Measurements from ENCODE around the gene CLCN7.

The CLCN7 gene

DNA sequence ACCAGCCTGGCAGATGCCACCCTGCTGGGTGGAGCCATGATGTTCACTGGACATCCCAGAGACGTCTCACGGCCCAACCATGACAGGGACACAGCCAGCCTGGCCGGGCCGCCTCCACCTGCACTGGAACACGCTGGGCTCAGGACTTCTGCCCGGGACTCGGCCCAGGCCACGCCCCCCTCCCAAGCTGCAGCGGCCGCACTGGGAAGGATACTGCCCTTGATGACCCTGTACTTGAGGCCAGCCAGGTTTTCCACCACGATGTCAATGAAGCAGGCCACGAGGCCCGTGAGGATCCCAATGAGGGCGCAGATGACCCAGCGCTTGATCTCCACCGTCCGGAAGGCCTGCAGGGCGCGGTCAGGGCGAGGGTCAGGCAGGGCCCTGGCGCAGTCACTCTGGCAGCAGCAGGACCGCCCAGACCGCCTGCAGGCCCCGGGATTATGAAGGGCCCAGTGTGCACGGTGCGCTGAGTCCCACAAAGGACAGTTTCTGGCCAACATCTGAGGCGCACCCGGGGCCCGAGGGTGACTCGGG is 14.2 kb downstream of the CLCN7 start:
- no peak for DNase-seq

DNA sequence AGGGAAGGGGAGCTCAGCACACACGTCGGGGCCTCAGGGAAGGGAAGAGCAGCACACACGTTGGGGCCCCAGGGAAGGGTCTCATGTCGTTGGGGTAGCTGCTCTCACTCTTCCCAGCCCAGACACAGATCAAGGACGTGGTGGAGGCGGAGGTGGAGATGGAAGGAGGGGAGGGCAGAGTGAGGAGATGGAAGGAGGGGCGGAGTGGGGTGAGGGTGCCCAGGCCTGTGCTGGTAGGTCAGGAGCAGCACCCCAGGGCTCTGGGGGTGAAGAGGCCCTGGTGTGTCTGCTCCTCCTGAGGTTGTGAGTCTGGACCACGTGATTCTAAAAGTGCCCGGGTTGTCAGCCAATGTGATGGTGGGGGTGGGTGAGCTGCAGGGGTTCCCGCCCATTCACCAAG is 14.9 kb downstream of the CLCN7 start:
- DNase-seq = no peak

DNA sequence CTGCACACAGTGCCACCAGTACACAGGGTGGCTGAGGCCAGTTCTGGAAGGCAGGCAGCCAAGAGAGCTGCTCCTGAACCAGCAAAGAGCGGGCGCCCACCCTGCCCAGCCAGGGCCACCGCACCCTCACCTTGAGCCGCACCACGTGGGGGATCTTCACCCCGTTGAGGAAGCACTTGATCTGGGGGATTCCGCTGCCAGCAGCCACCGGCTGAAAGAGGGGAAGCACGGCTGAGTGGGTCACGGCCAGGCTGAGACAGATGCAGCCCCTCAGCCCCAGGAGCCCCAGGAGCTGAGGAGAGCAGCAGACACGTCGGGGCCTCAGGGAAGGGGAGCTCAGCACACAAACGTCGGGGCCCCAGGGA is 15.9 kb downstream of the CLCN7 start:
- DNase-seq = no peak

DNA sequence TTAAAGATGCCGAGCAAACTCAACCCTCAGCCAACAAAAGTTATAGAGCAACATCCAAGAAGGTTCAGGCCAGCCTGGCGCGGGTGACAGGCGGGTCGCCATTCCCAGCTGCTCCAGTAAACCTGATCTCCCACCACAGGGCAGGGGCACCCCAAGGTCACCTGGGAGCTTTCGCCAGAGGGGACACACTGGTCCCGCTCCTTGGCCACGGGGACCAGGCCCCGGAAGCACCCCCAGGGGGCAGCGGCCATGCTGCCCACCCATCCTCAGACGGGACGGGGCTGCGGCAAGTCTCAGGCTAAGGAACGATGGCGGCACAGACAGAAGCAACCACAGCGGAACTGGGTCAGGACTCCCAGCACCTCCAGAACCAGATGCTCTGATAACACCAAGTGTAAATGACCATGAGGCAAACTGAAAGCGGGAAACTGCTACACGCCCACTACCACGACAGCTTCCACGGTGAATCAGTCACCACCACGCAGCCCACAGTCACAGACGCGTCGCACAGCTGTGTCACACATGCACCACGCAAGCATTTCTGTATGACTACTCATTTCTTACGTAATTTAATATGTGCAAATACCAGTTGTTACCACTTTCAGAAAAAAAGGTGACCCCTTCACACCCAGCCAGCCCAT is 16.4 kb downstream of the CLCN7 start:
- DNase-seq = no peak

DNA sequence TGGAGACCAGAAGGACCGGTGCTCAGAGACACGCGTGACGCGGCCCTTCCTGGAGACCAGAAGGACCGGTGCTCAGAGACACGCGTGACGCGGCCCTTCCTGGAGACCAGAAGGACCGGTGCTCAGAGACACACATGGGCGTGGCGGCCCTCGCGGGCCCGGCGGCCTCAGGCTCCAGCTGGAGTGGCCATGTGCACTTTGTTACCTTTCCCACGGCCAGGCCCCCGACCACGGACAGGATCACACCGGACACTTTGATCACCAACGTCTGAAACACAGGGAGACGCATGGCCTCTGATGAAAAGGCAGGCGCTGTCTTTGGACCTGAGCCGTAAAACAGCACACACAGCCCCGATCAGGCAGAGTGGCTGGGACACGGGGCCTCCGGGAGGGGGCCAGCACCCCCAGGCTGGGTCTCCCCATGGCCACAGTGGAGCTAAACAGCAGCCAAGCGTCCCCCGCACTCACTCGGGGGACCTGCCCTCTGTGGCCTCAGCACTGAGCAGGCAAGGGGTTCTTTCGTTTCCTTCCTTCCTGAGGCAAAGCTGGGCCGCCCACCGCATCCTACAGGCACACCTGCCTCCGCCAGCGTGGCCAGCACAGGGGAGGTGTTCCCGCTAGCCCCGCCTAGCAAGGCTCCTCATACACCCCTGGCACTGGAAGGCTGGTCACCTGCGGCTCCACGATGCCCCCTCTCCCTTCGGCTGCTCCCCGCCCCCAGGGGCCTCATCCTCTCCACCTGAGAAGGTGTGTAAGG is 17.2 kb downstream of the CLCN7 start:
- DNase-seq = no peak

DNA sequence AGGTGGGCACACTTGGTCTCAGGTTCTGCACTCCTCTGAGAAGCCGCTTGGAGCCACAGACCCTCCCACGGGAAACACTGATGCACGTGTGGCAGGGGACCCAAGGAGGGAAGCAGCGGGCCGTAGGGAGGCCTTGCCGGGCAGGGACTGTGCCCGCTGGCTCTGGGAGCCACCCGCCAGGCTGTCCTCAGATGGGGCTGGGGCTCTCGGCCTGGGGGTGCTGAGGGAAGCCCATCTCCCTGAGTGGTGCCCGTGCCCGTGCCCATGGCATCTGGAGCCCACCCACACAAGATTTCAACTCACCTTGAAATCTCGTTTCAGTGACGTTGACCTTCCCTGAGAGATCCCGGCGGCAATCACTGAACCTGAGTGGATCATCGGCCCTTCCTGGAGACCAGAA is 17.9 kb downstream of the CLCN7 start:
- no peak for DNase-seq

DNA sequence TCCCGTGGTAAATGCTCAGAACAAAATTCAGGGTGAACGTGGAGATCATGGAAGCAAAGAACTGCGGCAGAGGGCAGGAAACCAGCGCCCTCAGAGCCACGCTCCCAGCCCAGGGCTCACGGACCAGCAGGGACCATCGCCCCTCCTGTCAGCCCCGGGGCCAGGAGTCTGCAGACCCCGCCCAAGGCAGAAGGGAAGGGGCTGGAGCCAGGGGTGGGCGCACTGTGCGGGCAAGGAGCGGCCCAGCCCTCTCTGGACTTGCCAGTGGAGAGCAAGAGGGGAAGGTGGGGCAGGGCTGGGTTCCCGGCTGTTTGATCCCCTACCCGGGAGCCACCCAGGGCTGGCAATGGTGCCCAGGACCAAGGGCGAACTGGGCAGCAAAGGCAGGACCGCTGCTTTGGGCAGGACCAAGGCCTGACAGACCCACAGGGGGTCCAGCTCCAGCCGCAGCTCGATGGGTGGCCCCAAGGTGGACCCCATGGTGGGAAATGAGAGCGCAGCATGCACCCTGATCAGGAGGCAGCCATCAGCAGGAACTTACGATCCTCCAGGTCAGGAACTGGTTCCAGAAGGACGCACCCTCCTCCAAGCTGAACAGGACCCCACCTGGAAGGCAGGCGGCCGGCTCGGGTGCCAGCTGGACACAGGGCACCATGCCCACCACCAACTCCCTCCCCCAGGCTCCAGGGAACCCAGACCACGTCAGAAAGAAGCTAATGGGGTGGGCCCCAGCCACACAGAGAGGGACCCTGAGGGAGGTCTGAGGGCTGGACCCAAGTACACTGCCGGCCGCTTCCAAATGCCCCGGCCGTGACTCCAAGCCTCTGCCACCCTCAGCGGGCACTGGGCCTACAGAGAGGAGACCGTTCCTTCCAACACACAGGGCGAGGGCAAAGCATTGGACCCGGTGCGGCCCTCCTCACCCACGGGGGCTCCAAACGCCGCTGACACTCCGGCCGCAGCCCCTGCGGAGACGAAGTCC is 19.3 kb downstream of the CLCN7 start:
- no peak for DNase-seq

DNA sequence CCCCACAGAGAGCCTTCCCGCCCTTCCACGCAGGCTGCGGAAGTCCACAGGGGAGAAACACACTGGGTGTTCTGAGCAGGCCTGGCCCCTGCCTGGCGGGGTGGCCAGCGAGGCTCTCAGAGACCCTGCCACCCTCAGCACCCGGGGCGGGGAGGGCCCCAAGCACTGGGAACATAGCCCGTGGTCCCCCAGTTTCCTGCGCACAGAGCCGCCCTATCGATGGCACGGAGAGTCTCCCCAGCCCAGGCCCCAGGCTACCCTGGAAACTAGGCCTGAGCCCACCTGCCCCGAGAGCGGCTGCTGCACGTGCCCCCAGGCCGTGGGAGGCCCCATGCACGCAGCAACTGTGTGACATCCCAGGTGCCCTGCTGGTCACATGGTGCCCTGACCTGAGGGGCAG is 20.3 kb downstream of the CLCN7 start:
- no peak for DNase-seq

DNA sequence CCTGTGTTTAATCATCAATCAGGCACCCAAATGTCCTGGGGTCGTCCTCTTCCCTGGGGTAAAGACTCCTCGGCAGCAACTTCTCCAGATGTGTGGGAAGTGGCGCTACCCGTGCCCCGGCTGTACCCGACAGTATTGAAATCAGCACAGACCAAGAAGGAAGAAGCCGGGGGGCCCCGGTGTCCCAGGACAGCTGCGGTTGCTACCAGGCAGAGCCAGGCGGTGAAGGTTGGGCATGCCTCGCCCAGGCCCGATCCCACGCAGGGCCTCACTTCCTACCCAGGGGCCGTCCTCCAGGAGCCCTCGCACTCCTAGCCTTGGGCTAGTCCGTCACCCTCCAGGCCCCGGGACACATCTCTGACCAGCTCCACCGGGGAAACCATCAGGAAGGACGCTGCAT is 21.5 kb downstream of the CLCN7 start:
- DNase-seq = no peak

DNA sequence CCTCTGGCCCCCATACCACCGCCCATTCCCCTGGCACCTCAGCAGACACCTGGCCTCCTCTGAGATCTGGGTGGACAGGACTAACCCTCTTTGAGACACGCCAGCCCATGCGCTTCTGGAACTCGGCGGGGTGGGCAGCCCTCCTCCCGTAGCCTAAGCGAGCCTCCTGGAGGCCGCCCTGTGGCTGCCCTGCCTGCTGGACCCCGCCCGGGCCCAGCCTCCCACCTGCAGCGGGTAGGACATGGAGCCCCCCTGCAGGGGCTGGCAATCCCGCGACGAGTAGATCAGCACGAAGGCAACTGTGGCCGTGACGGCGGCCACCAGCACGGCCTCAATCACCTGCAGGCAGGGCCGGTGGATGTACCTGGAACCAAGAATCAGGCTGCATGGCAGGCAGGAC is 22.3 kb downstream of the CLCN7 start:
- no peak for DNase-seq

DNA sequence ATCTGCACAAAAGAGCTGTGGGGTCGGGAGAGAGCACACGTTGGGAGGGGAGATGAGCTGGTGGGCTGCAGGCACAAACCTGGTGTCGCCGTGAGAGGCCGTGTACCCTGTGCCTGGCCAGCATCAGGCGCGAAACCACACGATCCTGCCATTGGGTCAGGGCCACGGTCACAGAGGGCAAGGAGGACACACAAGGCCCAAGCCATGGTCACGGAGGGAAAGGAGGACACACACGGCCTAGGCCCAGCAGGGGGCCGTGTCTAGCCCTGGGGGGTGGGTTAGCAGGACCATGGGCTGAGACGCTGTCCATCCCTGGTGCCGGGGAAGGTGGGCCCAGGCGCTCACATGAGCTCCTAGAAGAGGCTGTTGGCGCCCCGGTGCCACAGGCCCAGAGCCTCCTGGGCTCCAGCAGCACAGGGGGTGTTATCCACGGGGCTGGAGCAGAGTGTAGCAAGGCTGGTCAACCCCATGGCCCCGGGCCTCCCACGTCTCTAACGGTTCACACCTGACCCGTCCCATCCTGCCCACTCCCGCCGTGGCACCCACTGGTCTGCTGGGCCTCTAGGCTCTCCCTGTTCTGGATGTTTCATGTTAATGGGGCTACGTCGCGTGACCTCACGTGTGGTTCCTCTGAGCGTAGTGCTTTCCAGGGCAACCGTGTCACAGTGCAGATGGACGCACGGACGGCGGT is 23.0 kb downstream of the CLCN7 start:
- DNase-seq = no peak

DNA sequence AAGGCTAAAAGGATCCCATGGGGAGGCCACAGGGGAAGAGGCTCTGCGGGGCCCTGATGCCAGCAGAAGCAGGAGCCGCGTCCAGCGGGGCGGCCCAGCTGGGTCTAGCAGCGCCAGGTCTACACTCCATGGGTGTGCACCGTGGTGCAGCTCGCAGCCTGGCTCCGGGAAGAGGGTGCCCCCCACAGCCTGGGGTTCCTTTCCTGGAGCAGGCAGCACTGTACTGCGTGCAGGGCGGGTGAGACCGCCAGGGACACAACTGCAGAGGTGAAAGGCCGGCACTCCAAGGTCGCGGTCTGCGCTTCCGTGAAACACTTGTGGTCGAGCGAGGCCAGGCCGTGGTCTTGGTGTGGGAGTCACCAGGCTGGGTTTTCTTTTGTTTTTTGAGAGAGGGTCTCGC is 24.0 kb downstream of the CLCN7 start:
- DNase-seq = no peak

DNA sequence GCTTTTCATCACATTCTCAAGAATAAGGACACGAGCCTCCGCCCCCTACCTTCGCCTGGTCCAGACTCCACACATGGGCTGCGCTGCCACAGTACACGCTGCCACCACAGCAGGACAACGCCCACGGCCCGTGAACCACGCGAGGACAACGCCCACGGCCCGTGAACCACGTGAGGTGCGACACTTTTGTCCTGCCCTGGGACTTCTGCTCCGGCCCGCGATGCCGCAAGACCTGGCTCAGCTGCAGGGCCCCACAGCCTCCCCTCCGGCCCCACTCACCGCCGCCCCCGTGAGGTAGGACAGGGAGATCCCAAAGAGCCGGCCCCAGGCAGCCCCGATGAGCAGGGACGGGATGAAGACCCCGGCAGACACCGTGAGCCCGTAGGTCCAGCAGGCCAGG is 24.6 kb downstream of the CLCN7 start:
- no peak for DNase-seq

DNA sequence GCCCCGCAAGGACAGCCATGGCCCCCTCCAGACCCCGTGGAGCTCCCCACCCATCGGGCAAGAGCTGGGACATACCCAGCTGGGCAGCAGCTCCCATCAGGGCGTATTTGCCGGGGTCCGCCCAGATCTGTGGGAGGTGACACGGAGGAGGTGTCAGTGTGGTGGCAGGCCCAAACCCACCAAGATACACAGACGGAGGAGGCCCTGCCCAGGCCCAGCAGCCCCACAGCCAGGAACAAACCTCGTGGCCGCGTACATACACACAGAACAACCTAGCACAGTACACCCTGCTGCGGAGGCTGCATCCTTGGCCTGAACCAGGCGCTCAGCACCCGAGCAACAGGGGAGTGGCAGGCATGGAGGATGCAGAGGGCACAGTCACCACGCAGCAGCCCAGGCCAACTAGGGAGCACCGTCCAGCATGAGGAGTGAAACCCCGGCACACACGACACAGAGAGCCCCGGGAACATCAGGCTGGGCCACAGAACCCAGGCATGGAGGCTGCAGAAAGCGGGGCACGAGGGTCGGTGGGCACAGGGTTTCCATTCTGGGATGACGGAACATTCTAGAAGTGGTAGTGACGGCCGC is 25.5 kb downstream of the CLCN7 start:
- no peak for DNase-seq

DNA sequence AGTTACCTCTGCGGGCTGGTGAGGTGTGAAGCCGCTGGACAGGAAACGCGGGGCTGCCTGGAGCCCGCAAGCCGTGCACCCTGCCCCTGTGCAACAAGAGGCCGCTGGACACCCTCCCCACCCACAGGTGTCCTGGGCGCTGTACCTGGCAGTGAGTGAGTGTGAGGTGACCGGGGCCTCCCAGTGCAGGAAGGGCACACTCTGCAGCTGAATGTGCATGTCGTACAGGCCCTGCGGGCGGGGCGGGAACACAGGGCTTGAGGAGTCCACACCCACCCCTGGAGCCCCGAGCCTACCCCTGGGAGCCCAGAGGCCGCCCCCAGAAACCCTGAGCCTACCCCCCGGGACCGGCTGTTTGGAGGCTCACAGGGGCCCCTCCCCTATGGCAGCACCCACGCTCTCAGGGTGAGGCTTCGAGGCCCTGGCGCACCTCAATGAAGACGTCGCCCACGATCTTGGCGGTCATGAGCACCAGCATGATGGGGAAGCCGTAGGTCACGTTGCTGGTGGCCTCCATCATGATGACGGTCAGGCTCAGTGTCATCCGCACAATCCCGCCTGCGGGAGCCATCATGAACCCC is 26.2 kb downstream of the CLCN7 start:
- DNase-seq = no peak

DNA sequence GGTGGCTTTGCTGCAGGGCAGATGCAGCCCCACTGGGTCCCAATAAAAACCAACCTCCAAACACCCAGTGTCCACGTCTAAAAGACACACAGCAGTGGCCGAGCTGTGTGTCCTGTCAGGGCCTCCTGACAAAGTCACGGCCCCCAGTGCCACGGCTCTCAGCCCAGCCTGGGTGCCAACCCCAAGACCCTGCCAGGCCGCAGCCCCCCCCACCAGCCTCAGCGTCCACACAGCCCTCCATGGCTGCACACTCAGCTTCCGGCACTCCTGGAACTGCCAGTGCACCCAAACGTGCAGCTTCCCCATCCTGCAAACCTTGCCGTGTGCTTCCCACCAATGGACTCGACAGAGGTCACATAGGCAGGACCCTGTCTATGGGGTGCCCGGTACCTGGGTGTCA is 26.9 kb downstream of the CLCN7 start:
- DNase-seq = no peak

DNA sequence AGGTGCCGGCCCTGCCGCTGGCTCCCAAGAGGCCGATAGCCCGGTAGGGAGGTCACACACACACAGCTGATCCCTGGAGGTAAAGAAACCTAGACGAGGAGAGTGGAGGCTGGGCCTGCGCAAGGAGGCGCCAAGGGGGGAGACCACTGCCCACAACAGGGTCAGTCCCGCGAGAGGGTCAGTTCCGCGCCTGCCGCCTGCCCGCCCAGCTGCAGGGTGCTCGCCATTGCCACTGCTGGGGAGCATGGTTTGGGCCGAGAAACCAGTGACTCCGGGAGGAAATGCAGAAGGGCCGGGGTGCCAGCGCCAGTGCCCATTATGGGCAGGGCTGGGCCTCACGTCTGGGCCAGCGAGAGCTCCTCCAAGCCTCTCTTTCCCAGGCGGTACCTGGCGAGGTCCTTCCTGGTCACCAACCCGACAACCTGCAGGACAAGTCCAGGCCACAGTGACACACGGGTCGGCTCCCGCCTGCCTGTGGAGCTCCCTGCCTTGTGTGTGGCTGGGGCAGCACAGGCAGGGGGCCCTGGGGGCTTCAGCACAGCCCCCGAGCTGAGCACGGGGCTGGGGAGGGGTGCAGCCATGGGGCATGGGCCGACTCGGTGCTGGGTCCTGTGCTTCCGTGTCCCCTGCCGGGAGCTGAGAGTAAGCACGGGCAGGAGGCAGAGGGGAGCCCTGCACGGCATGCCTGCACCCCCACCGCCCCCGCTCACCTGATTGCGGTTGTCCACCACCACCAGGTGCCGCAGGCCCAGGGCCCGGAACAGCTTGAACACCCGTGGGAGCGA is 28.3 kb downstream of the CLCN7 start:
- no peak for DNase-seq

DNA sequence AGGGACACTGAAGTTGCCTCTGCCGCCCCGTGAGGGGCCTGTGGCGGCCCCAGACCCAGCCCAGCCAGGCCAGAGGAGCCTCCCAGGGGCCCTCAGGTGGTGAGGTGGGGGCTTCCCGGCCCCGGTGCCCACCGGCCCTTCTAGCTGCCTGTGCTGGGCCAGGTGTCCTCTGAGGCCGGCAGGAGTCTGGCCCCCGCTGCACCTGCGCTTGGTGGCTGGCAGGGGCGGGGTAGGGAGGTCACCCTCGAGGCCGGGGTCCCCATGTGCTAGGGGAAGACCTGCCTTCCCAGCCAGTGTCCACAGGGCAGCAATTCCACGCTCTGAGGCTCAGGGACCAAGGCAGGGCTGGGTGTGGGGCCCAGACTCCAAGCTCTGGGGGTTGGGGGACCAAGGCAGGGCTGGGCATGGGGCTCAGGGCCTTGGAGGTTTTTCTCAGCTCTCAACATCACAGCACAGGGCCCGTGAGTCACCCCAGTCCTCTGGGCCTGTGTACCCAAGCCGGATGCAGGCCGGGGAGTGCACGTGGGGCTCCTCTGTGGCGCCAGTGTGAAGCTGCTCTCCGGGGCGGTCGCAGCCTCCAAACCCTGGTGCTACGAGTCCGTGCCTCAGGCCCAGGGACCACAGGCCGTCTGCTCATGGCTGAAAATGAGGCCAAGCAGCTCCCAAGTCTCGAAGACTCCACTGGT is 29.2 kb downstream of the CLCN7 start:
- DNase-seq = no peak

DNA sequence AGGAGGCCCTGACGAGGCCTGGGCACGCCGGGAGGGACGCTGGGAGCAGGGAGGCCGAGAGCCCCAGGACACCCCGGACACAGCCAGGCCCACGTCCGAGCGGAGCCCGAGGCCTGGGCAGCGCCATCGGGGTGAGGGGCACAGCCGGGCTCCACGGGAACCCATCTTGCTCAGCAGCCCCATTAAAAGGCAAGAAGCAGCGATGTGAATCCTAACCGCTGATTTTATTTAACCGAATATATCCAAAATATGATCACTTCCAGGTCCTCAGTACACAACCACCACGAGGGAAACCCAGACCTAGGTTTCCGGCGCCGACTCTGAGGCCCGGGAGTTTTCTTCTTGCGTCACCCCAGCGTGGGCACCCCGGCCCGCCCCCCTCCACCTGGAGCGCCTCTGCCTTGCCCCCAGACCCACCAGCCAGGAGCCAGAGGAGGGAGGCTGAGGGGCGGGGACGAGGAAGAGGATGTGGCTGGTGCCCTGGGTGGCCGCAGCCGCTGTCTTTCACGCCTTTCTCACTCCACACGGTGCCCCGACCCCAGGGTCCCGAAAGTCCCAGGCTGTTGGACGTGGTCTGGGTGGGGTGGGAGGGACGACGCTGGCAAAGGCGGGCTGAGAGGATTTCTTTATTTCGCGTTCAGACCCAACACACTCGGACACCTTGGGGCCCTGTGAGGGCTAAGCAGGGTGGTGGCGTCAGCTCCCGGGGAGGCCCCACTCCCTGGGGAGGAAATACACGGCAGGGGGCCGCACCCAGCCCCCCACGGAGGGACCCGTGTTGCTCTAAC is 29.9 kb downstream of the CLCN7 start:
- DNase-seq = no peak

All from stimulated activated naive CD4-positive, alpha-beta T cell (primary cell).